ENCODE results near the gene SBK3. TPM values are rescaled to one million over a fixed set of nuclear protein-coding genes. Genes with fewer than 3 reads are reported as not detected.
A peak's percentile ranks its signal among the peaks of the same experiment; 100 is the strongest.

Gene SBK3
- total RNA-seq, 4 donors from 2014 or later, result not detected

GRCh38 chr19:55516878-55517620 is 28.3 kb downstream of the SBK3 start:
- Histone ChIP-seq H3K4me1 (peaks cover 0 to 8% (median 2%) of the 10 kb centered on the region in 4 donors), H3K4me3 (peak overlapping the region; percentile 38 to 56 (median 44)), H3K36me3 (no peaks in the 10 kb centered on the region), H3K9me3 (no peaks in the 10 kb centered on the region), H3K27me3 (peaks cover 7% of the 10 kb centered on the region), H3K27ac (peak overlapping the region; percentile 81 to 92 (median 88))
- intact Hi-C loops (cut with DNase I; ENCODE audit: low total_unique reads), result loop anchor here (5.0 to 10.0 kb wide), 3 partner anchors 68 to 1505 kb away; partner anchors contain the start of gene ZNF579
- in situ Hi-C loops (cut with MboI; ENCODE audit: low pct_ligation_motif_present in 1 of 4, low pct_unique_long_range_greater_than_20kb in 1 of 4, low sequenced_read_pairs in 3 of 4), result loop anchor here in 2 of 4 donors (10.0 kb wide), 2 partner anchors 88 to 108 kb away; partner anchors contain the start of genes ZNF524 (in 1 of the 2), ZNF784 (in 1 of the 2) and ZNF865 (in 1 of the 2)
- TF ChIP-seq POLR2AphosphoS5 (IDR thresholded peaks at IDR 0.05) (peak in 2 of 3 donors; percentile 52 to 71), CTCF (IDR thresholded peaks at IDR 0.05) (peak; percentile 75 to 97 (median 88)), POLR2A (IDR thresholded peaks at IDR 0.05) (peak; percentile 71), EP300 (IDR thresholded peaks at IDR 0.05; ENCODE audit: low read depth) (no peak)
- DNase-seq, result peak; percentile 95
- 6% methylated on average over 9 to 48 of the region's 61 CpGs for WGBS, 2 donors (ENCODE audit: low coverage in 1 of 2)

- TF ChIP-seq CTCF (IDR thresholded peaks at IDR 0.05) (no peak), EP300 (IDR thresholded peaks at IDR 0.05; ENCODE audit: low read depth) (no peak), POLR2AphosphoS5 (IDR thresholded peaks at IDR 0.05) (no peak), POLR2A (IDR thresholded peaks at IDR 0.05) (no peak)
- DNase-seq, result no peak
- no peaks in the 10 kb centered on the region for H3K9me3 ChIP-seq
- in situ Hi-C loops (cut with MboI; ENCODE audit: low pct_ligation_motif_present in 1 of 4, low pct_unique_long_range_greater_than_20kb in 1 of 4, low sequenced_read_pairs in 3 of 4) (loop anchor here in 2 of 4 donors (10.0 kb wide), 1 partner anchor 363 kb away; the partner anchor contains the start of gene TNNT1 (in 2 of the 2)), intact Hi-C loops (cut with DNase I; ENCODE audit: low total_unique reads) (loop anchor here (10.0 kb wide), 1 partner anchor 363 kb away; the partner anchor contains the start of gene TNNT1)
- peaks cover 0 to 10% (median 5%) of the 10 kb centered on the region in 4 donors for H3K4me1 ChIP-seq
- no peaks in the 10 kb centered on the region for H3K36me3 ChIP-seq
- H3K4me3 ChIP-seq, result no peak overlapping the region
- peaks cover under 1% of the 10 kb centered on the region for H3K27me3 ChIP-seq
- no peak overlapping the region for H3K27ac ChIP-seq
- 67 to 90% methylated on average over 4 to 10 of the region's 10 CpGs for WGBS, 2 donors (ENCODE audit: low coverage in 1 of 2)
These were observed 37.2 kb downstream of the SBK3 start for GRCh38 chr19:55508120-55508519.

- Histone ChIP-seq H3K4me1 (peaks cover 0 to 10% (median 5%) of the 10 kb centered on the region in 4 donors), H3K4me3 (no peak overlapping the region), H3K36me3 (no peaks in the 10 kb centered on the region), H3K9me3 (no peaks in the 10 kb centered on the region), H3K27me3 (no peaks in the 10 kb centered on the region), H3K27ac (no peak overlapping the region)
- WGBS, 2 donors (ENCODE audit: low coverage in 1 of 2), result 82 to 89% methylated on average over 11 of the region's 11 CpGs
- DNase-seq, result no peak
- TF ChIP-seq POLR2AphosphoS5 (IDR thresholded peaks at IDR 0.05), result no peak
- intact Hi-C loops (cut with DNase I; ENCODE audit: low total_unique reads), result loop anchor here (2.0 to 10.0 kb wide), 2 partner anchors 38 to 360 kb away; partner anchors contain the start of gene TNNT1
- in situ Hi-C loops (cut with MboI; ENCODE audit: low pct_ligation_motif_present in 1 of 4, low pct_unique_long_range_greater_than_20kb in 1 of 4, low sequenced_read_pairs in 3 of 4), result loop anchor here in 2 of 4 donors (10.0 kb wide), 1 partner anchor 360 kb away; the partner anchor contains the start of gene TNNT1 (in 2 of the 2)
These were observed 40.4 kb downstream of the SBK3 start for GRCh38 chr19:55504981-55505380.

GRCh38 chr19:55504252-55504603 is 41.1 kb downstream of the SBK3 start:
- in situ Hi-C loops (cut with MboI; ENCODE audit: low pct_ligation_motif_present in 1 of 4, low pct_unique_long_range_greater_than_20kb in 1 of 4, low sequenced_read_pairs in 3 of 4) (loop anchor here in 2 of 4 donors (10.0 kb wide), 1 partner anchor 359 kb away; the partner anchor contains the start of gene TNNT1 (in 2 of the 2)), intact Hi-C loops (cut with DNase I; ENCODE audit: low total_unique reads) (loop anchor here (2.0 to 10.0 kb wide), 2 partner anchors 37 to 359 kb away; partner anchors contain the start of gene TNNT1)
- no peak for DNase-seq
- no peak for TF ChIP-seq CTCF (IDR thresholded peaks at IDR 0.05)
- TF ChIP-seq POLR2AphosphoS5 (IDR thresholded peaks at IDR 0.05), result no peak
- no peak for TF ChIP-seq EP300 (IDR thresholded peaks at IDR 0.05; ENCODE audit: low read depth)
- TF ChIP-seq POLR2A (IDR thresholded peaks at IDR 0.05), result no peak
- Histone ChIP-seq H3K4me3 (peak overlapping the region in 2 of 4 donors; percentile 34 to 51), H3K9me3 (no peaks in the 10 kb centered on the region), H3K27me3 (no peaks in the 10 kb centered on the region), H3K27ac (peak overlapping the region in 3 of 4 donors; percentile 74 to 82 (median 77)), H3K36me3 (no peaks in the 10 kb centered on the region), H3K4me1 (peaks cover 0 to 10% (median 5%) of the 10 kb centered on the region in 4 donors)
- WGBS, 2 donors (ENCODE audit: low coverage in 1 of 2), result 11 to 27% methylated on average over 9 to 13 of the region's 13 CpGs

Measured in transverse colon (tissue), 4 donors.